Activated T-helper 2 cell treated with anti-CD3 and anti-CD28 coated beads, Interferon-gamma antibody, Interleukin-2, Interleukin-4, amounts not matched to agents 10 μg/mL and 5 μg/mL and 100 μg/mL, durations not matched to agents 14 hours and 24 hours and 36 hours (primary cell): Measurements from ENCODE around the gene IGFBP6. TPM values are rescaled to one million over a fixed set of nuclear protein-coding genes. Genes with fewer than 3 reads are reported as not detected.
A peak's percentile ranks its signal among the peaks of the same experiment; 100 is the strongest.

Experiments used
- DNase-seq: peaks from one replicate; pipeline ENCODE4 v3.0.0; 2021; ENCODE audit warnings: low spot score
- H3K27ac Mint-ChIP-seq: one replicate; pipeline ENCODE4 v1.8.0; 2021; ENCODE audit warnings: mixed read lengths
- H3K27me3 Mint-ChIP-seq: one replicate; pipeline ENCODE4 v1.8.0; 2021; ENCODE audit warnings: low read depth, mixed read lengths
- H3K36me3 Mint-ChIP-seq: one replicate; pipeline ENCODE4 v1.8.0; 2021; ENCODE audit warnings: low read depth, mixed read lengths
- H3K4me1 Mint-ChIP-seq: one replicate; pipeline ENCODE4 v1.8.0; 2021; ENCODE audit warnings: low read depth, mixed read lengths
- H3K4me3 Mint-ChIP-seq: one replicate; pipeline ENCODE4 v1.8.0; 2021; ENCODE audit warnings: low read depth, mild to moderate bottlenecking, moderate library complexity, mixed read lengths
- H3K9me3 Mint-ChIP-seq: one replicate; pipeline ENCODE4 v1.8.0; 2021; ENCODE audit warnings: mixed read lengths
- intact Hi-C: fragments of 100-400 bp; cut with micrococcal nuclease; formaldehyde crosslinking; loops from one replicate; pipeline ENCODE4 v1.15.1; 2023
- total RNA-seq: library from RNA; stranded (reverse); gene quantifications from 2 replicates; pipeline ENCODE4 v1.2.3, GENCODE V29; 2022

Gene IGFBP6
- total RNA-seq, 1 donor from 2014 or later: not detected

GRCh38 chr12:53069621-53070410 lies 27.7 kb upstream of the IGFBP6 start:
- Mint-ChIP-seq H3K4me3 (no peak overlapping the region), H3K36me3 (peaks cover 50% of the 10 kb centered on the region), H3K27me3 (no peaks in the 10 kb centered on the region), H3K27ac (no peak overlapping the region), H3K9me3 (no peaks in the 10 kb centered on the region), H3K4me1 (peaks cover 6% of the 10 kb centered on the region)
- DNase-seq: no peak
- intact Hi-C loops: no loop called here

GRCh38 chr12:53070877-53071492 lies 26.5 kb upstream of the IGFBP6 start:
- H3K27ac Mint-ChIP-seq: no peak overlapping the region
- peaks cover 54% of the 10 kb centered on the region for H3K36me3 Mint-ChIP-seq
- intact Hi-C loops: no loop called here
- H3K4me3 Mint-ChIP-seq: no peak overlapping the region
- peaks cover 6% of the 10 kb centered on the region for H3K4me1 Mint-ChIP-seq
- H3K9me3 Mint-ChIP-seq: no peaks in the 10 kb centered on the region
- no peaks in the 10 kb centered on the region for H3K27me3 Mint-ChIP-seq
- DNase-seq: no peak

- Mint-ChIP-seq H3K27ac (no peak overlapping the region), H3K4me3 (no peak overlapping the region), H3K4me1 (peaks cover 2% of the 10 kb centered on the region), H3K36me3 (peaks cover 54% of the 10 kb centered on the region), H3K27me3 (no peaks in the 10 kb centered on the region), H3K9me3 (no peaks in the 10 kb centered on the region)
- no peak for DNase-seq
- intact Hi-C loops: no loop called here
Observed at GRCh38 chr12:53071591-53072551, 25.6 kb upstream of the IGFBP6 start.

- Mint-ChIP-seq H3K4me1 (peaks cover 10% of the 10 kb centered on the region), H3K36me3 (peaks cover 58% of the 10 kb centered on the region), H3K9me3 (no peaks in the 10 kb centered on the region), H3K4me3 (no peak overlapping the region), H3K27me3 (no peaks in the 10 kb centered on the region), H3K27ac (no peak overlapping the region)
- DNase-seq: no peak
- intact Hi-C loops: no loop called here
Observed at GRCh38 chr12:53073881-53074280, 23.6 kb upstream of the IGFBP6 start.

- no peak for DNase-seq
- H3K4me3 Mint-ChIP-seq: no peak overlapping the region
- intact Hi-C loops: no loop called here
- H3K9me3 Mint-ChIP-seq: no peaks in the 10 kb centered on the region
- H3K27ac Mint-ChIP-seq: peak overlapping the region; percentile 6
- H3K36me3 Mint-ChIP-seq: peaks cover 57% of the 10 kb centered on the region
- H3K27me3 Mint-ChIP-seq: no peaks in the 10 kb centered on the region
- H3K4me1 Mint-ChIP-seq: peaks cover 10% of the 10 kb centered on the region
Observed at GRCh38 chr12:53074283-53074998, 23.0 kb upstream of the IGFBP6 start.

GRCh38 chr12:53074999-53075370 lies 22.5 kb upstream of the IGFBP6 start:
- intact Hi-C loops: no loop called here
- H3K4me3 Mint-ChIP-seq: no peak overlapping the region

GRCh38 chr12:53076461-53076860 lies 21.0 kb upstream of the IGFBP6 start:
- no peak overlapping the region for H3K4me3 Mint-ChIP-seq
- H3K9me3 Mint-ChIP-seq: no peaks in the 10 kb centered on the region
- intact Hi-C loops: no loop called here
- peaks cover 52% of the 10 kb centered on the region for H3K36me3 Mint-ChIP-seq
- H3K4me1 Mint-ChIP-seq: peaks cover 19% of the 10 kb centered on the region
- DNase-seq: no peak
- H3K27me3 Mint-ChIP-seq: no peaks in the 10 kb centered on the region
- H3K27ac Mint-ChIP-seq: no peak overlapping the region

More at GRCh38 chr12:53074999-53075370, 22.5 kb upstream of the IGFBP6 start:
- no peak for DNase-seq
- Mint-ChIP-seq H3K27ac (no peak overlapping the region), H3K36me3 (peaks cover 55% of the 10 kb centered on the region), H3K9me3 (no peaks in the 10 kb centered on the region), H3K4me1 (peaks cover 14% of the 10 kb centered on the region), H3K27me3 (no peaks in the 10 kb centered on the region)

- Mint-ChIP-seq H3K36me3 (peaks cover 48% of the 10 kb centered on the region), H3K27ac (no peak overlapping the region), H3K27me3 (no peaks in the 10 kb centered on the region), H3K4me3 (peak overlapping the region; percentile 89), H3K9me3 (no peaks in the 10 kb centered on the region), H3K4me1 (peaks cover 19% of the 10 kb centered on the region)
- intact Hi-C loops: no loop called here
- no peak for DNase-seq
Observed at GRCh38 chr12:53077030-53077429, 20.4 kb upstream of the IGFBP6 start.

GRCh38 chr12:53078425-53079225 lies 18.8 kb upstream of the IGFBP6 start:
- H3K4me1 Mint-ChIP-seq: peaks cover 22% of the 10 kb centered on the region
- DNase-seq: no peak

GRCh38 chr12:53079226-53080117 lies 18.0 kb upstream of the IGFBP6 start, which contains the start of gene SPRYD3:
SPRYD3 (minus strand) TSS chr12:53079390; CDS start chr12:53079333, 57 bp downstream.
- peak within 1 kb of the TSS; percentile 89 for H3K27ac Mint-ChIP-seq
- H3K36me3 Mint-ChIP-seq: peaks cover 31% of the 10 kb centered on the region
- peaks cover 8% of the 10 kb centered on the region for H3K9me3 Mint-ChIP-seq
- no peaks in the 10 kb centered on the region for H3K27me3 Mint-ChIP-seq
- intact Hi-C loops: loop anchor here (1.0 to 2.0 kb wide), 3 partner anchors 19 to 33 kb away; no protein-coding TSS in a partner anchor
- peaks cover 22% of the 10 kb centered on the region for H3K4me1 Mint-ChIP-seq
- peak within 1 kb of the TSS; percentile 89 for H3K4me3 Mint-ChIP-seq
- DNase-seq: peak; percentile 96

More at GRCh38 chr12:53078425-53079225, 18.8 kb upstream of the IGFBP6 start:
- Mint-ChIP-seq H3K4me3 (peak overlapping the region; percentile 89), H3K27ac (peak overlapping the region; percentile 89), H3K27me3 (no peaks in the 10 kb centered on the region), H3K9me3 (peaks cover 8% of the 10 kb centered on the region), H3K36me3 (peaks cover 40% of the 10 kb centered on the region)
- intact Hi-C loops: loop anchor here (1.0 to 2.0 kb wide), 3 partner anchors 20 to 32 kb away; no protein-coding TSS in a partner anchor
